Measurements from ENCODE around the gene PMEL. TPM values are rescaled to one million over a fixed set of nuclear protein-coding genes. Genes with fewer than 3 reads are reported as not detected.

PMEL gene
- total and polyA plus RNA-seq, 9 of the 15 experiments (the other 6 are each of a cell fraction or from before 2014, with no cell fraction given): 0.36 to 2.0 (median 0.98) TPM

DNA sequence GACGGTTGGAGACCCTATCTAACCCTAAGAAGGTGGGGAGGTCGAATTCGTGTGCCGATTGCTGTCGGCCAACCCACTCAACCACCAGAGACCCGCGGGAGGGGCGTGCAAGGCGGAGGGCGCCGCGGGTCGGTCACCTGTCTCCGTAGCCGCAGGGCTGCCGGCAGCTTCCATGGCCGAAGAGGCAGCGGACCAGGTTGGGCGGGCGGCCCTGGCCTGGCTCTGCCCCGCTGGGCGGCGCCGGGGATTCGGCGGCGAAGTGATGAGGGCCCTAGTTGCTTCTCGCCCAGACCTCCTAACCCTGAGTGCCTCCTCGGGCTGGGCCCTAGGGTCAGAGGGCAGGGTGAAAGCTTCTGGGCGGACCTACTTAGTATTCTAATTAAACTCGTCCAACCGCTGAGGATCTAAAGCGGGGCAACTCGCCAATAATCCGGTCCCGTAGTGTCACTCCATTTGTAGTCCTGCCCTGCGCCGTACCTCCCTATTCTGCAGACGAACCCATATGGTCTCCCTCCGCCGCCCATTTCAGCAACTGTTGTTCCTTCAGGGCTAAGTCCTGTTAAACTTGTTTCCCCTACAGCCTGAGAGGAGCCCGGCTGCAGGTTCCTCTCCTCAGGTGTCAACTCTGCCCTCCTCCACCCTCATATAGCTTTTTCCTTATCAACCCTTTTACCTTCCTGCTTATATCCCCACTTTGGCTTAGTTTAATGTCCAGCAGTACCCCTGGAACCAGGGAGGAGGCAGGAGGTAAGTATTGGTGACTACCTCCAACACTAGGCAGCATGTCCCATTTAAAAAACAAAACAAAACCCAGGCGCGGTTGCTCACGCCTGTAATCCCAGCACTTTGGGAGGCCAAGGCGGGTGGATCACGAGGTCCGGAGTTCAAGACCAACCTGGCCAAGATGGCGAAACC lies 38.0 kb downstream of the PMEL start, which contains the start of gene PYM1 (continued):
- TF ChIP-seq ESRRA (IDR thresholded peaks at IDR 0.05; ENCODE audit: borderline replicate concordance, low read depth): peak; percentile 23; the same call in 1 of the 2 replicates
- TF ChIP-seq ZNF354B (CRISPR knock-in tag; IDR thresholded peaks at IDR 0.05): no peak
- no peak for TF ChIP-seq SETDB1 (IDR thresholded peaks at IDR 0.05; ENCODE audit: low read length)
- TF ChIP-seq, protein P1, sequence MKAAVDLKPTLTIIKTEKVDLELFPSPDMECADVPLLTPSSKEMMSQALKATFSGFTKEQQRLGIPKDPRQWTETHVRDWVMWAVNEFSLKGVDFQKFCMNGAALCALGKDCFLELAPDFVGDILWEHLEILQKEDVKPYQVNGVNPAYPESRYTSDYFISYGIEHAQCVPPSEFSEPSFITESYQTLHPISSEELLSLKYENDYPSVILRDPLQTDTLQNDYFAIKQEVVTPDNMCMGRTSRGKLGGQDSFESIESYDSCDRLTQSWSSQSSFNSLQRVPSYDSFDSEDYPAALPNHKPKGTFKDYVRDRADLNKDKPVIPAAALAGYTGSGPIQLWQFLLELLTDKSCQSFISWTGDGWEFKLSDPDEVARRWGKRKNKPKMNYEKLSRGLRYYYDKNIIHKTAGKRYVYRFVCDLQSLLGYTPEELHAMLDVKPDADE (conservative IDR thresholded peaks at IDR 0.05; ENCODE audit: control insufficient read depth, low read depth, low read length): peak; percentile 72; the same call in 1 of the 2 replicates
- TF ChIP-seq RBBP5 (IDR thresholded peaks at IDR 0.05; ENCODE audit: borderline replicate concordance, insufficient read depth, low read length, poor library complexity, severe bottlenecking): peak; percentile 38
- 0 out of 2 replicates have a peak, but pooled peaks have one; percentile 33 for TF ChIP-seq ZNF830 (CRISPR knock-in tag; IDR thresholded peaks at IDR 0.05)
- TF ChIP-seq, protein P2, sequence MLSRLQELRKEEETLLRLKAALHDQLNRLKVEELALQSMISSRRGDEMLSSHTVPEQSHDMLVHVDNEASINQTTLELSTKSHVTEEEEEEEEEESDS (CRISPR knock-in tag; IDR thresholded peaks at IDR 0.05): no peak
- no peak for TF ChIP-seq NR1H2 (CRISPR knock-in tag; IDR thresholded peaks at IDR 0.05)
- TF ChIP-seq KLF10 (CRISPR knock-in tag; IDR thresholded peaks at IDR 0.05): no peak
- no peak; the same call in 1 of the 2 replicates for TF ChIP-seq E2F1 (CRISPR knock-in tag; IDR thresholded peaks at IDR 0.05)
- TF ChIP-seq SPI1 (IDR thresholded peaks at IDR 0.05; ENCODE audit: borderline replicate concordance, low read depth, low read length): no peak
- TF ChIP-seq ZNF77 (CRISPR knock-in tag; IDR thresholded peaks at IDR 0.05): no peak
- no peak for TF ChIP-seq CEBPB (tag; IDR thresholded peaks at IDR 0.05)
- TF ChIP-seq FOXM1 (IDR thresholded peaks at IDR 0.05; ENCODE audit: low read depth): no peak
- 0 out of 2 replicates have a peak, but pooled peaks have one; percentile 8 for TF ChIP-seq FOXM1 (CRISPR knock-in tag; IDR thresholded peaks at IDR 0.05; ENCODE audit: low read depth)
- TF ChIP-seq RAD21 (CRISPR knock-in tag; conservative IDR thresholded peaks at IDR 0.05 in 1 of 2, IDR thresholded peaks at IDR 0.05 in 1 of 2): no peak
- TF ChIP-seq, protein P3, sequence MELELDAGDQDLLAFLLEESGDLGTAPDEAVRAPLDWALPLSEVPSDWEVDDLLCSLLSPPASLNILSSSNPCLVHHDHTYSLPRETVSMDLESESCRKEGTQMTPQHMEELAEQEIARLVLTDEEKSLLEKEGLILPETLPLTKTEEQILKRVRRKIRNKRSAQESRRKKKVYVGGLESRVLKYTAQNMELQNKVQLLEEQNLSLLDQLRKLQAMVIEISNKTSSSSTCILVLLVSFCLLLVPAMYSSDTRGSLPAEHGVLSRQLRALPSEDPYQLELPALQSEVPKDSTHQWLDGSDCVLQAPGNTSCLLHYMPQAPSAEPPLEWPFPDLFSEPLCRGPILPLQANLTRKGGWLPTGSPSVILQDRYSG (tag; conservative IDR thresholded peaks at IDR 0.05; ENCODE audit: low read depth): no peak
- TF ChIP-seq RFX5 (IDR thresholded peaks at IDR 0.05; ENCODE audit: low read depth, low read length): no peak
- TF ChIP-seq OTX1 (CRISPR knock-in tag; IDR thresholded peaks at IDR 0.05): no peak
- TF ChIP-seq ZBTB1 (CRISPR knock-in tag; IDR thresholded peaks at IDR 0.05; ENCODE audit: borderline replicate concordance, low read depth): no peak; the same call in 1 of the 2 replicates
